Immature natural killer cell (primary cell): ENCODE data around the gene AKR1B15. TPM values are rescaled to one million over a fixed set of nuclear protein-coding genes. Genes with fewer than 3 reads are reported as not detected.
A peak's percentile ranks its signal among the peaks of the same experiment; 100 is the strongest.

Experiments used
- DNase-seq, 3 donors: peaks; one replicate each; pipeline ENCODE4 v3.0.0; 2022; ENCODE audit warnings: mixed read lengths in 1 of 3
- H3K27ac Mint-ChIP-seq, 6 donors: one replicate each; pipeline ENCODE4 v1.8.0; 2020; ENCODE audit warnings: mixed read lengths in 6 of 6, mild to moderate bottlenecking in 5 of 6, inconsistent platforms in 4 of 6, moderate library complexity in 3 of 6
- H3K27me3 Mint-ChIP-seq, 3 donors: one replicate each; pipeline ENCODE4 v1.8.0; 2020 to 2021; ENCODE audit warnings: low read depth in 3 of 3, mild to moderate bottlenecking in 3 of 3, mixed read lengths in 3 of 3, moderate library complexity in 3 of 3, inconsistent platforms in 1 of 3
- H3K36me3 Mint-ChIP-seq, 3 donors: one replicate each; pipeline ENCODE4 v1.8.0; 2020; ENCODE audit warnings: mixed read lengths in 3 of 3, inconsistent platforms in 2 of 3, mild to moderate bottlenecking in 2 of 3
- H3K4me1 Mint-ChIP-seq, 2 donors: one replicate each; pipeline ENCODE4 v1.8.0; 2020; ENCODE audit warnings: inconsistent platforms in 2 of 2, mild to moderate bottlenecking in 2 of 2, mixed read lengths in 2 of 2, moderate library complexity in 1 of 2
- H3K4me3 Mint-ChIP-seq, 5 donors: one replicate each; pipeline ENCODE4 v1.8.0; 2020; ENCODE audit warnings: mild to moderate bottlenecking in 5 of 5, mixed read lengths in 5 of 5, inconsistent platforms in 3 of 5, moderate library complexity in 3 of 5
- H3K9me3 Mint-ChIP-seq, 6 donors: one replicate each; pipeline ENCODE4 v1.8.0; 2020; ENCODE audit warnings: mild to moderate bottlenecking in 6 of 6, mixed read lengths in 6 of 6, inconsistent platforms in 4 of 6, moderate library complexity in 3 of 6
- polyA plus RNA-seq, 3 donors: library from polyadenylated mRNA; unstranded; fragments of 300-500 nt; fragmentation: Illumina TruSeq; gene quantifications; one replicate each; pipeline ENCODE4 v1.2.3, GENCODE V29; 2021

The AKR1B15 gene
- polyA plus RNA-seq, 3 donors from 2014 or later: not detected

DNA sequence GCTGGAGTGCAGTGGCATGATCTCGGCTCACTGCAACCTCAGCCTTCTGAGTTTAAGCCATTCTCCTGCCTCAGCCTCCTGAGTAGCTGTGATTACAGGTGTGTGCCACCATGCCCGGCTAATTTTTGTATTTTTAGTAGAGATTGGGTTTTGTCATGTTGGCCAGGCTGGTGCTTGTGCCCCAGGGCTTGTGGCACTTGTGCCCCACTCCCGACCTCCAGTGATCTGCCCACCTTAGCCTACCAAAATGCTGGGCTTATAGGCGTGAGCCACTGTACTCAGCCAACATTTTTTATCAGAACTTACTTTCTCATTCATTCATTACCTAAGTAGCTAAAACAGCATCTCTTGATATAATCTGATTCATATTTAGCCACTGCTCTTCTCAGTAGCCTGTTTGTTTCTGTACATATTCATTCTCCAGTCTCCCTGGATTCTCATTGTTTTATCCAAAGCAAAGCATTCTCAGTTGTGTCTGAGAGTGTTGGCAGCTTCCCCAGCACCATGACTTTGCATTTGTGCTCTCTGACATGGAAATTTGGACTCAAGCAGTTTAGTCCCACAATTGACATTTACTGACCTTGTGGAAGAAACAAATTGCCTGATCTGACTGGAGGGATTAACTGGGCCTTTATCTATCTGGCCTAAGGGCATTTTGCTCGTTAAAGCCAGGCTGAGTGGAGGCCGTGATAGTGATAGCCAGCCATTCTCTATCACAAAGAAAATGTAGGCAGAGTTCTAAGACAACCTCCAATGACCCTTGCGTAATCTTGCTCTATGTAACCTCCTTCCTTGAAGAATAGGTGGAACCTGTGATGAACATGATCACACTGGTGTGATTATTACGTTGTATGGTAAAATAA is 44.9 kb downstream of the AKR1B15 start:
- Mint-ChIP-seq H3K27ac (no peak overlapping the region), H3K4me1 (no peaks in the 10 kb centered on the region), H3K27me3 (peaks cover 6 to 8% (median 7%) of the 10 kb centered on the region in 3 donors), H3K9me3 (peaks cover 0 to 9% (median 0%) of the 10 kb centered on the region in 6 donors), H3K4me3 (no peak overlapping the region), H3K36me3 (no peaks in the 10 kb centered on the region)
- no peak for DNase-seq

DNA sequence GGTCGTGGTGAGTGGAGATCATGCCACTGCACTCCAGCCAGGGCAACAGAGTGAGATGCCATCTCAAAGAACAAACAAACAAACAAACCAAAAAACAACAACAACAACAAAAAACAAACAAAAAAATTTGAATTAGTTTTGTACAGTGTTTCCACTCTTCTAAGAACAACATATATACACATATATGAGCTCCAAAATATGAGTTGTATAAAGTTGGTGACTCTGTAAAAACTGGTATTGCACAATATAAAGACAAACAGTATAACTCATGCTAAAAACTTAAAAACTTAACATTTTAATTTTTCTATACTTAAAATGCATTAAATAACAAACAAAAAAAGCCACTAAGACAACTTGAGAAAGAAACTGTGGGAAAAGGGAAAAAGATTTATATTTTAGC is 46.0 kb downstream of the AKR1B15 start:
- no peaks in the 10 kb centered on the region for H3K36me3 Mint-ChIP-seq
- H3K4me1 Mint-ChIP-seq: no peaks in the 10 kb centered on the region
- DNase-seq: no peak
- H3K4me3 Mint-ChIP-seq: no peak overlapping the region
- peaks cover 2 to 8% (median 7%) of the 10 kb centered on the region in 3 donors for H3K27me3 Mint-ChIP-seq
- peaks cover 0 to 9% (median 0%) of the 10 kb centered on the region in 6 donors for H3K9me3 Mint-ChIP-seq
- H3K27ac Mint-ChIP-seq: no peak overlapping the region

DNA sequence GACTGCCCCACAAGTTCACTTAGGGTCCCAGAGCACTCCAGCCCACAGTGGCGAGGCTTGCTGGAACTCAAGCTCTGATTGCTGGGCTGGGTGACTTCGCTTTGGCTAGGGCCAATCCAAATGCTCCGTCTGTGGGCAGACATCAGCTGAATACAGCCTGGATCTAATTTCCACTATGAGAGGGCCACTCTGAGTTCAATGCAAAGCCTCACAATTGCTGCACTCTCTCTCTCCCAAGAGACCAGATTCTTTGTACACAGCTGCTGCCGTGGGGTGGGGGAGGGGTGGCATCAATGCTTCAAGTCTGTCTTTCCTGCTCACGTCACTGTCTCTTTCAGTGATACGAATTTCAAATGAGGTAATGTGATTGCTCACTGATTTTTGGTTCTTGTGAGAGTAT is 50.5 kb downstream of the AKR1B15 start:
- Mint-ChIP-seq H3K27ac (no peak overlapping the region), H3K9me3 (no peaks in the 10 kb centered on the region), H3K36me3 (no peaks in the 10 kb centered on the region), H3K27me3 (peaks cover 3 to 10% (median 6%) of the 10 kb centered on the region in 3 donors), H3K4me3 (no peak overlapping the region), H3K4me1 (no peaks in the 10 kb centered on the region)
- DNase-seq: no peak

DNA sequence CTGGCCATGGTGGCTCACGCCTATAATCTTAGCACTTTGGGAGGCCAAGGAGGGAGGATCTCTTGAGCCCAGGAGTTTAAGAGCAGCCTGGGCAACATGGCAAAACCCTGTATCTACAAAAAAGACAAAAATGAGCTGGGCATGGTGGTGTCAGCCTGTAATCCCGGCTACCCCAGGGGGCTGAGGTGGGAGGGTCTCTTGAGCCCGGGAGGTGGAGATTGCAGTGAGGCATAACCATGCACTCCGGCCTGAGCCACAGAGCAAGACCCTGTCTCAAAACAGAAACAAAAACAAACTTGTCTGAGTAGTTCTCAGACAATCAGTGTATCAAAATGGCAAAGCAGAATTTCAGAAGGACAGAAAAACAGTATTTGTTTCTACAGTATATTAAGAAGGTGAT is 52.5 kb downstream of the AKR1B15 start:
- no peak overlapping the region for H3K27ac Mint-ChIP-seq
- no peaks in the 10 kb centered on the region for H3K36me3 Mint-ChIP-seq
- no peak for DNase-seq
- peaks cover 2 to 11% (median 6%) of the 10 kb centered on the region in 3 donors for H3K27me3 Mint-ChIP-seq
- no peak overlapping the region for H3K4me3 Mint-ChIP-seq
- peaks cover 1 to 3% of the 10 kb centered on the region in 2 donors for H3K4me1 Mint-ChIP-seq
- no peaks in the 10 kb centered on the region for H3K9me3 Mint-ChIP-seq

DNA sequence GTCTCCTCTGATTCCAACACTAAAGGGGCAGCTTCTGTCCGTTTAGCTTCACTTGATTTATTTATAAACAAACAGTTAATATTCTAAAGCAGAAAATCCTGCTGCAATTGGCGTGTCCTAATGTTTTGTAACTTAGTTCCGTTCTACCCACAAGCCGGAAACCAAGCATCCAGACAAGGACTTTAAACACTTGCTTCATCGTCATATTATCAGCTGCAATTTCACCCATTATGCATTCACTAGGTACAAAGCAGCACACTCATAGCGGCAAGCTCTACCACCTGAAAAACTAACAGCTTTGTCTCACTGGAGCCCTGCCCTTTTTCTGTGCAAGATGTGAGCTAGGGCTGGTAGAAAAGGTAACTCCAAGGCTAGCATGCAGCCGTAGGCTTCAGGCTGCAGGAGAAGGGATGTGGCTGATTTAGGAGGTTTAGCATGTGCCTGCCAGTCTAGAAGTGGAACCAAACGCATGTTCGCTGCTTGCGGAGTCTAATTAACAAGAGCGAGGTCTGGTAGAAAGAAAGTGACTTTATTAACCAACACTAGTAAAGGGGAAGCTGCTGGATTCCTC is 54.1 kb downstream of the AKR1B15 start:
- no peak for DNase-seq
- peaks cover 2 to 5% of the 10 kb centered on the region in 2 donors for H3K4me1 Mint-ChIP-seq
- H3K27me3 Mint-ChIP-seq: peaks cover 2 to 19% (median 2%) of the 10 kb centered on the region in 3 donors
- no peaks in the 10 kb centered on the region for H3K36me3 Mint-ChIP-seq
- no peak overlapping the region for H3K27ac Mint-ChIP-seq
- H3K9me3 Mint-ChIP-seq: no peaks in the 10 kb centered on the region
- no peak overlapping the region for H3K4me3 Mint-ChIP-seq

DNA sequence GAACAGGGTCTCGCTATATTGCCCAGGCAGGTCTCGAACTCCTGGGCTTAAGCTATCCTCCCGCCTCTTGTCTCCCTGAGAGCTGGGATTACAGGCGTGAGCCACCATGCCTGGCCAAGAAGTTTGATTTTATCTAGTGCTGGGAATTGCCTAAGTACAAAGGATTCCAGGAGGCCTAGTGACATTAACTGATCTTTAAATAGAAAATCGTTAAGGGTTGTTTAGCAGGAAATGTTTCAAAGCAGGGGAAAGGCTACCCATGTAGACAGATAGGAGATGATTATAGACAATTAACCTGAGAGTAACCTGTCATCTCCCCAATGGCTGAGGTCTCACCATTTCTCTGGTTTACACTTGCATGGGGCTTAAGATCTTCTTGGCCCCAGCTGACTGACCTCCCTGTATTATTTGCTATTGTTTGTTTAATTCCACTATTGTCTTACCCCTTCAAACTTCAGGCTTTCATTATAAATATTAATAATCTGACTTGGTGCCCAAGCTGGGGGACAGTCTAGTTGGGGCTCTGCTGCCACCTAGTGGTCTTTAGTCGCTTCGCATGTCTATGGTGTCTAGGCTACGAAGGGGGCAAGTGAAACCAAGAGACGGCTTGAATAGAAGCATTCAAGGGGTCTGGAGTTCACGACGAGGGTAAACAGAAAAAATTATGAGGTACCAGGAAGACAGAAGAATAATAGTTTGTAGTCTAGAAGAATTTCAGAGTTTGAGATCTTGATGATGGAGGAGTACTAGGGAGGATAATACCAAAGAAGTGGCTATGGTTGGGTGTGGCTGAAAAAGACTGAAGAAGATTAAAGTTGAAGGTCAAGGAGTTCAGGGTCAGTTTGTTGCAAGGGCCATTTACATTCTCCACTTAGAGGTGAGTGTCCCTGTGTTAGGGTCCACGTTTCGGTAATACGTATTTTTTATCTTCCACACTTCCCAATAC is 57.3 kb downstream of the AKR1B15 start:
- Mint-ChIP-seq H3K27ac (no peak overlapping the region), H3K4me1 (peaks cover 2 to 5% of the 10 kb centered on the region in 2 donors), H3K36me3 (no peaks in the 10 kb centered on the region), H3K27me3 (peaks cover 0 to 15% (median 2%) of the 10 kb centered on the region in 3 donors), H3K4me3 (peak overlapping the region; percentile 43 to 78 (median 58)), H3K9me3 (no peaks in the 10 kb centered on the region)
- DNase-seq: peak; percentile 38 to 59 (median 56)

DNA sequence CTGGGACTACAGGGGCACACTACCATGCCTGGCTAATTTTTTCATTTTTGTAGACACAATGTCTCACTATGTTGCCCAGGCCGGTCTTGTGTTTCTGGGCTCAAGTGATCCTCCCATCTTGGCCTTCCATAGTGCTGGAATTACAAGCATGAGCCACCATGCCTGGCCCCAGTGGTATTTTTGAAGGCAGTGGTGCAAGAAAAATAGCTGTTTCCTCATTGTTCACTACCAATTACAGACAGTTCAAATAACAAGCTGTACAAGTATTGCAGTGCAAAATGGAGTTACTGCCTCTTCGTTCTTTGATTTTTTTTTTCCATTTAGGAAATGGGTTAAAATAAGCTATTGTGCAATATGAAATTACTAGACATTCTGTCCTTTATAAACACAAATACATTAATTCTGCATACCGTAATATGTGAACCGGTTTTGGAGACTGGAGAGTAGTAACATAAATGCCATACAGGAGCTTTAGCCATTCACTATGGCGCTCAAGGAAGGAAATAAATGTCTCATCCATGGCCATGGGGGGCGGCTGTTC is 62.8 kb downstream of the AKR1B15 start:
- H3K4me3 Mint-ChIP-seq: no peak overlapping the region
- H3K36me3 Mint-ChIP-seq: no peaks in the 10 kb centered on the region
- DNase-seq: no peak
- no peaks in the 10 kb centered on the region for H3K9me3 Mint-ChIP-seq
- H3K27me3 Mint-ChIP-seq: peaks cover 3 to 9% (median 4%) of the 10 kb centered on the region in 3 donors
- peaks cover 0 to under 1% of the 10 kb centered on the region in 2 donors for H3K4me1 Mint-ChIP-seq
- H3K27ac Mint-ChIP-seq: no peak overlapping the region

DNA sequence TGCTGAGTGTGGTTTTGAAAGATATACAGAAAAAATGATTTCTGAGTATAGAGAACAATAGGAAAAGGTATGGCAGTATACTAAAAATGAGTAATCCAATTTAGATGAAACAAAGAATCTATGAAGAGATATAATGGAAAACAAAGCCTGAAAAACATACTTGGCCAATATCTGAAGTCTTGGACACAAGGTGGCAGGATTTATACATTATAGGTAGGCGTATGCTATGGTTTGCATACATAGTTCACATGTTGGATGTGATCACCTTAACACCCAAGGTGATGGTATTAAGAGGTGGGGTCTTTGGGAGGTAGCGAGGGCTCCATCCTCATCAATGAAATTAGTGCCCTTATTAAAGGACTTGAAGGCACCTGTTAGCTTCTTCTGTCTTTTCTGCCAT is 63.3 kb downstream of the AKR1B15 start:
- Mint-ChIP-seq H3K4me1 (no peaks in the 10 kb centered on the region), H3K4me3 (no peak overlapping the region), H3K36me3 (no peaks in the 10 kb centered on the region), H3K27ac (no peak overlapping the region), H3K9me3 (no peaks in the 10 kb centered on the region), H3K27me3 (peaks cover 4 to 7% (median 6%) of the 10 kb centered on the region in 3 donors)
- no peak for DNase-seq

DNA sequence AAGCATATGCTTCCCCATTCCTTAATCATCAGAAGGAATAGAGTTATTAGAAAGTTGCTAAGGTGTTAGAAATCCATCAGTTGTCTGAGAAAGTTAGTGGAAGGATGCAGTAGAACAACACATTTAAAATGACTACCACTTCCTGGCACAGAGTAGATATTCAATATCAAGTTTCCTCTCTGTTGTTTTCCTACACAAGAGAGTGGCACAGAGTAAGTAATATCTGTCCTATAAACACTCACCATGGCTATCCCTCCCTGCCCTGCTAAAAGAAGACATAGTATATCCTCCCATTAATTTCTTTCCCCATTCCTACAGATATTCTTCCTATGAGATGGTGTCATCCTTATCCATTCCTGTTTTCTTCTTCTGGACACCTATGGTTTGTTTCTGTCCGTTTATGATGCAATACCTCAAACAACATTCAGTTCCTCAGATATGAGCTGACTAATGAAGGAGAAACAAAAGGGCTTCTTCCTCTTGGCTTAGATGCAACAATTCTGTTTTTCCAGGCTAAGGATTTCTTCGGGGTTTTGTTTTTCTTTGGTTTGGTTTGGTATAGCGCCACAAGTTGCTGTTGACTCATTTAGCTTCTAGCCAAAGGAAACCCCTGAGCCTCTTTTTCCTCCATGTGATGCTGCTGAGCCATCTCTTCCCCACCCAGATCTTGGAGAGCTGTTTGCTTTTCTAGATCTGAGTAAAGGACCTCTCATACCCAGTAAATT is 64.9 kb downstream of the AKR1B15 start:
- peaks cover 3 to 6% (median 4%) of the 10 kb centered on the region in 3 donors for H3K27me3 Mint-ChIP-seq
- no peak overlapping the region for H3K27ac Mint-ChIP-seq
- no peak overlapping the region for H3K4me3 Mint-ChIP-seq
- no peaks in the 10 kb centered on the region for H3K36me3 Mint-ChIP-seq
- no peaks in the 10 kb centered on the region for H3K4me1 Mint-ChIP-seq
- H3K9me3 Mint-ChIP-seq: no peaks in the 10 kb centered on the region
- no peak for DNase-seq

DNA sequence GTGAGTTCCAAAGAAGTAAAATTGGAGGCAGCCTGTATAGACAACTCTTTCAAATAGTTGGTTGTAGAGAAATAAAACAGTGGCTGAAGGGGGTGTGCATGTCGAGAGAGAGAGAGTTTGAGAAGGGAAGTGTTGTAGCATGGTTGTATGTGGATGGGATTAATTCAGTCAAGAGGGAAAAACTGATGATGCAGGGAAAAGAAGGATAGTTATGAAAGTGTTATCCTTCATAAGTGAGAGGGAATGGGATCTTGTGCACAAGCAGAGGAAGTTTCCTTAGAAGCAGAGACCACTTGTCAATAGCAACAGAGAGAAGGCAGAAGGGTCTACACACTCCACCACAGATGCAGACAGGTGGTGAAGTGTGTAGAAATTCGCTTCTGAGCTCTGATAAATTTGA is 67.7 kb downstream of the AKR1B15 start:
- no peak for DNase-seq
- H3K27ac Mint-ChIP-seq: no peak overlapping the region
- H3K4me1 Mint-ChIP-seq: no peaks in the 10 kb centered on the region
- H3K4me3 Mint-ChIP-seq: no peak overlapping the region
- H3K9me3 Mint-ChIP-seq: no peaks in the 10 kb centered on the region
- peaks cover 4 to 9% (median 6%) of the 10 kb centered on the region in 3 donors for H3K27me3 Mint-ChIP-seq
- H3K36me3 Mint-ChIP-seq: no peaks in the 10 kb centered on the region

DNA sequence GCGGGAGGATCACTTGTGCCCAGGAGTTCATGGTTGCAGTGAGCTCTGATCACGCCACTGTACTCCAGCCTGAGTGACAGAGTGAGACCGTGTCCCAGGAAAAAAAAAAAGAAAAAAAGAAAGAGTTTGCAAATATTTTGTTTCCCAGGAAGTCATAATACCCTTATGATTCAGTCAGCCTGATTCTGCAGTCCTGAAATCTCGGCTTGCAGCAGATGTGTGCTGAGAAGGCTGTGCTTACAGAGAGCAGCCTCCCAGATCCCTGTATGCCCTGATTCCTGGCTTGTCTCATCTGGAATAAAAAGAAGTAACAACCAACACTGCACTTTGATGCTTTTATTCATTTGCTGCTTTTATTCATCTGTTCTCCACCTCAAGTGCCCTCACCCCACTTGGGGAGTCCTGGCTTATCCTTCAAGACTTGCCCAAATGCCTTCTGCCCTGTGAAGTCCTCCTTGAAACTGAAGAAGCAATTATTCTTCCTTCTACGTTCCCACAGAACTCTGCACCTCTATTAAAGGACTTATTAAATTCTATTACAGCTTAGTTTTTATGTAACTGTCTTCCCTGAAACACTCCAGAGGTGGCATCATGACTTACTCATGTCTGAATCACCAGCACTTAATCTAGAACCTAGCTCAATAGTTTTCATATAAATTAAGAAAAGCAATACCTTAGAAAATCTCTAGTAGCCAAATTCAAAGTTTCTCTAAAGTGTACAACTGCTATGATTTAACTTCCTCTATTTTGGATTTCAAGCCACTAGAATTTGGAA is 70.0 kb downstream of the AKR1B15 start:
- Mint-ChIP-seq H3K4me1 (no peaks in the 10 kb centered on the region), H3K4me3 (no peak overlapping the region), H3K27ac (no peak overlapping the region), H3K36me3 (no peaks in the 10 kb centered on the region), H3K9me3 (no peaks in the 10 kb centered on the region), H3K27me3 (peaks cover 6 to 11% (median 6%) of the 10 kb centered on the region in 3 donors)
- no peak for DNase-seq

DNA sequence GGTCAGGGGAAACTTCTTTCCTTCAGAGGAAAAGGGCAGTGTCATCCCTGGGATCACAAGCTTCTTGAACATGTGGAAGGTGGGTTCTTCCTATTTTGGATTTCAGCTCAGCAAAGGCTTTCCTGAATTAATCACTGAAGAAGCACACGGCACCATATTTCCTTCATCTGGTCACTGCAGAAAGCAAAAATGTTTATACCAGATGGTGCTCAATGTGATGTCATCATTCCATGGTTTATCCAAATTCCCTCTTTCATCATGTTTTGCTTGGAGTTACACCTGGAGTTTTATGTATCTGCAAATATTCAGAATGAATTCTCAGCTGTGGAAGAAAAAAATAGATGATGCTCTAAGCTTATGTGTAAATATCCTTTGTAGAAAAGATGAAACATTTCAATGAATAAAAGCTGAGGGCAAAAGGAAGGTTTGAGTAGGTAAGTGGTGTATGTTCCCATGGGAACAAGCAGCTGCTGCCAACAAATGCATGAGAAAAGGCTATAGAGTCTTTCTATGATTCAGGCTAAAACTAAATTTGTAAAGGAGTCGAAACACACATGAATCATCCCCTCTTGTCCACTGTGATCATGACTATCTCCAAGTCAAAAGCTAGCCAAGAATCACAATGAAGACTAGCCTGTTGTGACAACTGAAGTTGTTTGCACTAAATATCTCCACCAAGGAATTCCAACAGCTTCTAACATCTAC is 70.9 kb downstream of the AKR1B15 start:
- Mint-ChIP-seq H3K9me3 (no peaks in the 10 kb centered on the region), H3K27ac (no peak overlapping the region), H3K27me3 (peaks cover 9 to 12% (median 11%) of the 10 kb centered on the region in 3 donors), H3K4me3 (no peak overlapping the region), H3K36me3 (no peaks in the 10 kb centered on the region), H3K4me1 (no peaks in the 10 kb centered on the region)
- DNase-seq: no peak
